Lung (tissue), 12 donors: ENCODE measurements around the gene SPDYC. TPM values are rescaled to one million over a fixed set of nuclear protein-coding genes. Genes with fewer than 3 reads are reported as not detected.

ENCODE experiments used
- ATAC-seq: fragments of 200-7000 bp; cut with Tn5 transposase; one replicate; pipeline ENCODE4 v1.9.1; 2020; ENCODE audit warnings: moderate number of reproducible peaks; ENCODE audit not compliant: insufficient read depth, low FRiP score
- DNase-seq, 3 donors: peaks; one replicate each; pipeline ENCODE4 v3.0.0-alpha.2; 2013 to 2017
- H3K27ac ChIP-seq, 2 donors: one replicate each; pipeline ENCODE4 v1.5.1; 2013; ENCODE audit warnings: mild to moderate bottlenecking in 2 of 2, moderate library complexity in 2 of 2, control low read depth in 1 of 2, inconsistent platforms in 1 of 2, low read depth in 1 of 2, low read length in 1 of 2
- H3K27me3 ChIP-seq, 3 donors: one replicate each; pipeline ENCODE4 v1.5.1; 2013; ENCODE audit warnings: low read length in 2 of 3; ENCODE audit not compliant: control insufficient read depth in 3 of 3, insufficient read depth in 3 of 3
- H3K36me3 ChIP-seq, 4 donors: one replicate each; pipeline ENCODE4 v1.5.1; 2013; ENCODE audit warnings: low read length in 4 of 4, mild to moderate bottlenecking in 1 of 4, moderate library complexity in 1 of 4; ENCODE audit not compliant: control insufficient read depth in 4 of 4, insufficient read depth in 4 of 4
- H3K4me1 ChIP-seq, 5 donors: one replicate each; pipeline ENCODE4 v1.5.1; 2013; ENCODE audit warnings: low read length in 5 of 5, mild to moderate bottlenecking in 2 of 5, moderate library complexity in 1 of 5; ENCODE audit not compliant: control insufficient read depth in 5 of 5, insufficient read depth in 5 of 5
- H3K4me3 ChIP-seq: one replicate; pipeline ENCODE4 v1.5.1; 2013; ENCODE audit warnings: mild to moderate bottlenecking, control low read depth, moderate library complexity
- H3K9ac ChIP-seq, 2 donors: one replicate each; pipeline ENCODE4 v1.5.1; 2013; ENCODE audit warnings: low read length in 2 of 2, control low read depth in 1 of 2; ENCODE audit not compliant: insufficient read depth in 1 of 2
- H3K9me3 ChIP-seq, 4 donors: one replicate each; pipeline ENCODE4 v1.5.1; 2013; ENCODE audit warnings: low read length in 3 of 4, mild to moderate bottlenecking in 1 of 4, moderate library complexity in 1 of 4; ENCODE audit not compliant: control insufficient read depth in 4 of 4, insufficient read depth in 3 of 4
- WGBS, 2 donors: extraction: QIAGEN DNeasy Blood & Tissue Kit; methylation state at CpG; one replicate each; pipeline ENCODE4 v1.1.7; 2013; 5-methylcytosine and 5-hydroxymethylcytosine counted together
- polyA plus RNA-seq, 2 donors: library from polyadenylated mRNA; stranded (reverse); fragments of 200-250 nt; gene quantifications; one replicate each; pipeline ENCODE4 v1.2.1, GENCODE V29; 2013
- total RNA-seq, 2 donors: library from RNA; depleted of rRNA in 1 of 2; stranded (reverse); fragments of >200 nt in 1 of 2; gene quantifications; one replicate each; pipeline ENCODE4 v1.2.1, GENCODE V29; 2014 to 2021
- TF ChIP-seq, protein P1 (sequence below): IDR thresholded peaks from 2 replicates; pipeline ENCODE4 v1.5.1; 2012; ENCODE audit warnings: mild to moderate bottlenecking; ENCODE audit errors: control extremely low read depth, extremely low read depth
- donor health status: control.
- donor health status: control.
- donor health status: Bipolar disorder and iron deficiency.
- donor health status: healthy.
- donor health status: DM: yes; HTN: yes; CAD: no.

Gene SPDYC
- total and polyA plus RNA-seq, 4 donors, result not detected

DNA sequence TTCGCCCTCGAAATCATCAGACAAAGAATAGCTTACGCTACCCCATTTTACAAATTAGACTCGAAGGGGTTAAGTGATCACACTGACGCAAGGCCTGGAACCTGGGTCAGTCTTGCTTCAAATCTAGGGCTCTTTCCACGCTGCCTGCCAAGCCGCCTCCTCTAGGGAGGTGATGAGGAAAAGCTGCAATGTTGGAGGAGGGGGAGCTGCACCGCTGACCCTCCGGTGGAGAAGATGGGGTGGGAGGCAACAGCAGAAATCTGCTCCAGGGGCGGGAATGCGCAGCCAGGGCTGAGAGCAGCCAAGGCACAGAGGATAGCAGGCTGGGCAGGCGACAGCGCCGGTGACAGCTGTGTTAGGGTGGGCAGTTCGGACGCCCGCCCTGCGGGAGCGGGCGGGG lies 36.3 kb upstream of the SPDYC start:
- DNase-seq, result peak; percentile 37 to 66 (median 48)
- Histone ChIP-seq H3K9ac (peak overlapping the region; percentile 92 to 96), H3K27me3 (no peaks in the 10 kb centered on the region), H3K36me3 (peaks cover 18 to 41% (median 35%) of the 10 kb centered on the region in 4 donors), H3K4me1 (peaks cover 0 to 20% (median 12%) of the 10 kb centered on the region in 5 donors), H3K4me3 (peak overlapping the region; percentile 95), H3K27ac (peak overlapping the region; percentile 96 to 98), H3K9me3 (no peaks in the 10 kb centered on the region)
- no peak for ATAC-seq
- TF ChIP-seq, protein P1, sequence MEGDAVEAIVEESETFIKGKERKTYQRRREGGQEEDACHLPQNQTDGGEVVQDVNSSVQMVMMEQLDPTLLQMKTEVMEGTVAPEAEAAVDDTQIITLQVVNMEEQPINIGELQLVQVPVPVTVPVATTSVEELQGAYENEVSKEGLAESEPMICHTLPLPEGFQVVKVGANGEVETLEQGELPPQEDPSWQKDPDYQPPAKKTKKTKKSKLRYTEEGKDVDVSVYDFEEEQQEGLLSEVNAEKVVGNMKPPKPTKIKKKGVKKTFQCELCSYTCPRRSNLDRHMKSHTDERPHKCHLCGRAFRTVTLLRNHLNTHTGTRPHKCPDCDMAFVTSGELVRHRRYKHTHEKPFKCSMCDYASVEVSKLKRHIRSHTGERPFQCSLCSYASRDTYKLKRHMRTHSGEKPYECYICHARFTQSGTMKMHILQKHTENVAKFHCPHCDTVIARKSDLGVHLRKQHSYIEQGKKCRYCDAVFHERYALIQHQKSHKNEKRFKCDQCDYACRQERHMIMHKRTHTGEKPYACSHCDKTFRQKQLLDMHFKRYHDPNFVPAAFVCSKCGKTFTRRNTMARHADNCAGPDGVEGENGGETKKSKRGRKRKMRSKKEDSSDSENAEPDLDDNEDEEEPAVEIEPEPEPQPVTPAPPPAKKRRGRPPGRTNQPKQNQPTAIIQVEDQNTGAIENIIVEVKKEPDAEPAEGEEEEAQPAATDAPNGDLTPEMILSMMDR, result no peak
- WGBS, 2 donors, result 1 to 2% methylated on average over 20 of the region's 20 CpGs

- no peaks in the 10 kb centered on the region for H3K9me3 ChIP-seq
- no peaks in the 10 kb centered on the region for H3K27me3 ChIP-seq
- peak within 1 kb of the TSS; percentile 92 to 96 for H3K9ac ChIP-seq
- peak; percentile 90 to 95 (median 93) for DNase-seq
- peaks cover 13 to 36% (median 31%) of the 10 kb centered on the region in 4 donors for H3K36me3 ChIP-seq
- peak; percentile 87 for ATAC-seq
- peaks cover 0 to 20% (median 12%) of the 10 kb centered on the region in 5 donors for H3K4me1 ChIP-seq
- H3K27ac ChIP-seq, result peak within 1 kb of the TSS; percentile 96 to 98
- TF ChIP-seq, protein P1, result no peak
- H3K4me3 ChIP-seq, result peak within 1 kb of the TSS; percentile 95
- 0% methylated on average over 58 to 60 of the region's 60 CpGs for WGBS, 2 donors
These were observed 35.6 kb upstream of the SPDYC start, which contains the start of gene SYVN1 for GRCh38 chr11:65134240-65134951. Gene SYVN1 (minus strand): TSS chr11:65134519. CDS start chr11:65133601, 918 bp downstream.

- ATAC-seq (peak; percentile 86), DNase-seq (peak; percentile 91 to 97 (median 97))
- TF ChIP-seq, protein P1, result no peak
- H3K9ac ChIP-seq, result peak overlapping the region; percentile 92 to 96
- peak overlapping the region; percentile 95 for H3K4me3 ChIP-seq
- peaks cover 0 to 20% (median 12%) of the 10 kb centered on the region in 5 donors for H3K4me1 ChIP-seq
- peaks cover 7 to 29% (median 25%) of the 10 kb centered on the region in 4 donors for H3K36me3 ChIP-seq
- H3K27me3 ChIP-seq, result no peaks in the 10 kb centered on the region
- H3K27ac ChIP-seq, result peak overlapping the region; percentile 96 to 98
- no peaks in the 10 kb centered on the region for H3K9me3 ChIP-seq
- 2 to 3% methylated on average over 24 of the region's 24 CpGs for WGBS, 2 donors
These were observed 34.9 kb upstream of the SPDYC start for GRCh38 chr11:65134952-65135632.
